Smooth muscle cell (in vitro differentiated cells): ENCODE data around the gene CCDC87. TPM values are rescaled to one million over a fixed set of nuclear protein-coding genes. Genes with fewer than 3 reads are reported as not detected.

Experiments used
- DNase-seq: peaks from one replicate; lab custom pipeline; 2025; ENCODE audit not compliant: unreplicated experiment; lab: John Stamatoyannopoulos, UW
- H2AFZ ChIP-seq: fragments of 200-600 bp; sonication (generic); 2 replicates; pipeline ENCODE4 v1.6.0; 2016; ENCODE audit warnings: antibody characterized with exemption, low read depth, mild to moderate bottlenecking
- H3F3A ChIP-seq: fragments of 200-600 bp; sonication (generic); 2 replicates; pipeline ENCODE4 v1.6.0; 2017; ENCODE audit warnings: antibody characterized with exemption, low read depth
- H3K27ac ChIP-seq: fragments of 200-600 bp; sonication (generic); 2 replicates; pipeline ENCODE4 v1.5.1; 2016; ENCODE audit warnings: low read depth, mild to moderate bottlenecking
- H3K27me3 ChIP-seq: fragments of 200-600 bp; sonication (generic); 2 replicates; pipeline ENCODE4 v1.6.1; 2016; ENCODE audit warnings: low read depth, mild to moderate bottlenecking
- H3K36me3 ChIP-seq: fragments of 200-600 bp; sonication (generic); 2 replicates; pipeline ENCODE4 v1.5.1; 2016; ENCODE audit warnings: low read depth
- H3K4me1 ChIP-seq: fragments of 200-600 bp; sonication (generic); 2 replicates; pipeline ENCODE4 v1.5.1; 2016; ENCODE audit warnings: low read depth
- H3K4me2 ChIP-seq: fragments of 200-600 bp; sonication (generic); 2 replicates; pipeline ENCODE4 v1.6.0; 2016; ENCODE audit warnings: mild to moderate bottlenecking
- H3K4me3 ChIP-seq: fragments of 200-600 bp; sonication (generic); 2 replicates; pipeline ENCODE4 v1.5.1; 2016; ENCODE audit warnings: mild to moderate bottlenecking
- H3K79me2 ChIP-seq: fragments of 200-600 bp; sonication (generic); 2 replicates; pipeline ENCODE4 v1.6.0; 2016; ENCODE audit warnings: low read depth, mild to moderate bottlenecking
- H3K9ac ChIP-seq: fragments of 200-600 bp; sonication (generic); 2 replicates; pipeline ENCODE4 v1.6.0; 2016; ENCODE audit warnings: low read depth
- H3K9me3 ChIP-seq: fragments of 200-600 bp; sonication (generic); replicated peaks from 2 replicates; pipeline ENCODE4 v1.5.1; 2016; ENCODE audit warnings: low read depth
- H4K20me1 ChIP-seq: fragments of 200-600 bp; sonication (generic); 2 replicates; pipeline ENCODE4 v1.6.0; 2016; ENCODE audit warnings: low read depth
- CTCF ChIP-seq: fragments of 200-600 bp; sonication (generic); IDR thresholded peaks from 2 replicates; pipeline ENCODE4 v1.5.1; 2017; ENCODE audit warnings: borderline replicate concordance, mild to moderate bottlenecking, antibody characterized with exemption; ENCODE audit not compliant: insufficient read depth, poor library complexity, severe bottlenecking
- WGBS: methylation state at CpG from one replicate; pipeline ENCODE4 v1.1.7; 2016; ENCODE audit warnings: low lambda C conversion rate; 5-methylcytosine and 5-hydroxymethylcytosine counted together
- polyA plus RNA-seq: library from polyadenylated mRNA; unstranded; fragments of >200 nt; fragmentation: Nextera tagmentation; extraction: Ambion mirVana; gene quantifications from 2 replicates; pipeline ENCODE4 v1.2.1, GENCODE V29; 2016
- total RNA-seq: library from RNA; depleted of rRNA; stranded (reverse); fragments of >200 nt; gene quantifications from 2 replicates; pipeline ENCODE4 v1.2.3, GENCODE V29; 2014

Gene CCDC87
- total and polyA plus RNA-seq, 2 experiments from 2014 or later = 0.56 to 2.5 TPM

DNA sequence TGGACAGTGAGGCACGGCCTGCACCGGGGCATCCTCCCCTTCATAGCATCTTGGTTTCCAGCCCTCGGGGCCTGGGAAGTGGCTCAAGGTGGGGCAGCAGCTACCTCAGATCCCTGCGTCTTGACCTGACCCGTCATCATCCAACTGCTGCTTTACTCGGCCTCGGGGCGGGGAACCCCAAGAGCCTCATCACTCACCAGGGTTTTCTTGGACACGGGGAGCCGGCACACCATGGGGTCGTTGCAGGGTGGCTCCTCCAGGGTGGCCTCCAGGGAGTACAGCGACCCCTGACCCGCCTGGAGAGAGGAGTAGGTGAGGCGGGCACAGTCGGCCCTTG is 25.1 kb downstream of the CCDC87 start:
- Histone ChIP-seq H3K36me3 (no peaks in the 10 kb centered on the region), H3K79me2 (no peaks in the 10 kb centered on the region), H3K4me2 (no peak overlapping the region), H3K4me3 (no peak overlapping the region), H4K20me1 (no peaks in the 10 kb centered on the region), H3K27ac (no peak overlapping the region), H3F3A (no peaks in the 10 kb centered on the region), H3K4me1 (peaks cover 11% of the 10 kb centered on the region), H3K9me3 (no peaks in the 10 kb centered on the region), H3K27me3 (no peaks in the 10 kb centered on the region), H2AFZ (no peak overlapping the region), H3K9ac (no peak overlapping the region)
- 99% methylated on average over 15 of the region's 15 CpGs for WGBS
- no peak for DNase-seq
- TF ChIP-seq CTCF = no peak

DNA sequence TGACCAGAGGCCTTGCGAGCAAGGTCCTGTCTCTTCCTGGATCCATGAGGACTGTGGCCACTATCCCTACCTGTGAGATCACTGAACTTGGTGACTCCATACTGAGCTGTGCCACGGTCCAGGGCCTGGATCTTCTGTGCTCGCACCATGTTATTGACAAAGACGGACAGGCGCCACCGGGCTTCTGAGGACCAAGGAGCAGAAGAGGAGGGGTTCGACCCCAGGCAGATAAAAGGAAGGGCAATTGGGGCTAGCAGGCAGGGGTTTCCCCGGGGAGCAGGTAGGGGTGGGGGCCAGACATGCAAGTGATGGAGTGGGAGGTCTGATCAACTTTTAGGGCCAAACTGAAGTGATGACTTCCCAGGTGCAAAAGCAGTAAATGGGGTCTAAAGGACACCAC is 26.6 kb downstream of the CCDC87 start:
- no peaks in the 10 kb centered on the region for H3K9me3 ChIP-seq
- WGBS = 95% methylated on average over 8 of the region's 8 CpGs
- TF ChIP-seq CTCF = no peak

DNA sequence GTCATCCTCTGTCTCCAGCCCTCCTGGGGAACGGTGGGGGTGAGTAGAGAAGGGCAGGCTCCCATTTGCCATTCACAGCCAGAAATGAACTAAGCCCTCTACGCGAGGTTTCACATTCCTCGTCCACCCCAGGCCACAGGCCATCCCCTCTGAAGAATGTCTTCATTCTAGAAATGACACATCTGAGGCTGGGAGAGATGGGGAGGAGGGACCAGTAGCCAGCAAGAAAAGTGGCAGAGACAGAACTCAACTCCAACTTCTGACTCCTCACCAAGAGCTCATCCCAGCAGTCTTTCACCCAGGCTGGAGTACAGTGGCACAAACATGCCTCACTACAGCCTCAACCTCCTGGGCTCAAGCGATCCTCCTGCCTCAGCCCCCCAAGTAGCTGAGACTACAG is 27.9 kb downstream of the CCDC87 start:
- no peak overlapping the region for H3K4me2 ChIP-seq
- no peak overlapping the region for H2AFZ ChIP-seq
- no peak overlapping the region for H3K9ac ChIP-seq
- TF ChIP-seq CTCF = no peak
- peaks cover 2% of the 10 kb centered on the region for H3K4me1 ChIP-seq
- no peaks in the 10 kb centered on the region for H3K79me2 ChIP-seq
- H3K27ac ChIP-seq = no peak overlapping the region
- no peak for DNase-seq
- H4K20me1 ChIP-seq = no peaks in the 10 kb centered on the region
- WGBS = 83% methylated on average over 5 of the region's 5 CpGs
- no peaks in the 10 kb centered on the region for H3K9me3 ChIP-seq
- H3F3A ChIP-seq = no peaks in the 10 kb centered on the region
- H3K36me3 ChIP-seq = no peaks in the 10 kb centered on the region
- H3K4me3 ChIP-seq = no peak overlapping the region
- no peaks in the 10 kb centered on the region for H3K27me3 ChIP-seq

More for the DNA sequence above, 26.6 kb downstream of the CCDC87 start:
- no peaks in the 10 kb centered on the region for H4K20me1 ChIP-seq
- H3K79me2 ChIP-seq = no peaks in the 10 kb centered on the region
- peaks cover 11% of the 10 kb centered on the region for H3K4me1 ChIP-seq
- H2AFZ ChIP-seq = no peak overlapping the region
- no peak overlapping the region for H3K27ac ChIP-seq
- DNase-seq = no peak
- no peaks in the 10 kb centered on the region for H3K27me3 ChIP-seq
- no peaks in the 10 kb centered on the region for H3F3A ChIP-seq
- no peak overlapping the region for H3K4me3 ChIP-seq
- no peak overlapping the region for H3K4me2 ChIP-seq
- no peaks in the 10 kb centered on the region for H3K36me3 ChIP-seq
- H3K9ac ChIP-seq = no peak overlapping the region

GRCh38 chr11:66564538-66564937 is 28.3 kb downstream of the CCDC87 start:
- Histone ChIP-seq H3K4me1 (no peaks in the 10 kb centered on the region), H3F3A (no peaks in the 10 kb centered on the region), H4K20me1 (no peaks in the 10 kb centered on the region), H2AFZ (no peak overlapping the region), H3K27ac (no peak overlapping the region), H3K9me3 (no peaks in the 10 kb centered on the region), H3K27me3 (no peaks in the 10 kb centered on the region), H3K9ac (no peak overlapping the region), H3K79me2 (no peaks in the 10 kb centered on the region), H3K4me3 (no peak overlapping the region), H3K36me3 (no peaks in the 10 kb centered on the region), H3K4me2 (no peak overlapping the region)
- WGBS = 90% methylated on average over 14 of the region's 14 CpGs
- TF ChIP-seq CTCF = no peak
- DNase-seq = no peak
